Tibial nerve (tissue), 4 donors: Measurements from ENCODE around the gene ZNF423. TPM values are rescaled to one million over a fixed set of nuclear protein-coding genes. Genes with fewer than 3 reads are reported as not detected.

Experiments
- DNase-seq, 2 donors: peaks; one replicate each; pipeline ENCODE4 v3.0.0-alpha.2; 2019; ENCODE audit warnings: low spot score in 2 of 2
- H3K27ac ChIP-seq, 4 donors: fragments of 200-600 bp; sonication (generic) in 3 of 4; one replicate each; pipeline ENCODE4 v1.5.1; 2017 to 2019; ENCODE audit warnings: mild to moderate bottlenecking in 1 of 4
- H3K27me3 ChIP-seq, 2 donors: fragments of 200-600 bp; sonication (generic) in 1 of 2; one replicate each; pipeline versions ENCODE4 v1.5.1 to v1.6.0; 2017 to 2019
- H3K36me3 ChIP-seq, 3 donors: fragments of 200-600 bp; sonication (generic); one replicate each; pipeline ENCODE4 v1.5.1; 2018 to 2019
- H3K4me1 ChIP-seq, 4 donors: fragments of 200-600 bp; sonication (generic) in 3 of 4; one replicate each; pipeline ENCODE4 v1.5.1; 2017 to 2019
- H3K4me3 ChIP-seq, 4 donors: fragments of 200-600 bp; sonication (generic) in 3 of 4; one replicate each; pipeline ENCODE4 v1.5.1; 2017 to 2019; ENCODE audit warnings: mild to moderate bottlenecking in 1 of 4, moderate library complexity in 1 of 4
- H3K9me3 ChIP-seq, 4 donors: fragments of 200-600 bp; sonication (generic) in 3 of 4; one replicate each; pipeline ENCODE4 v1.5.1; 2017 to 2019
- EP300 ChIP-seq, 2 donors: sonication (generic); formaldehyde crosslinking; IDR thresholded peaks; one replicate each; pipeline ENCODE4 v1.6.1; 2017; ENCODE audit warnings: antibody characterized with exemption in 2 of 2, mild to moderate bottlenecking in 1 of 2
- POLR2A ChIP-seq, 2 donors: fragments of 450-650 bp; IDR thresholded peaks; one replicate each; pipeline ENCODE4 v1.6.1; 2017; ENCODE audit warnings: antibody characterized with exemption in 2 of 2, mild to moderate bottlenecking in 2 of 2, moderate library complexity in 2 of 2
- WGBS, 2 donors: methylation state at CpG; one replicate each; pipeline ENCODE4 v1.1.5; 2018; 5-methylcytosine and 5-hydroxymethylcytosine counted together
- total RNA-seq, 4 donors: library from RNA; depleted of rRNA; stranded (reverse); fragments of >200 nt; gene quantifications; one replicate each; pipeline ENCODE4 v1.1.0, GENCODE V29; 2016
- TF ChIP-seq, protein P1 (sequence below), 5 experiments: fragments of 200-600 bp in 3 of 5; fragments of 450-650 bp in 2 of 5; sonication (generic) in 3 of 5; IDR thresholded peaks; one replicate each; pipeline ENCODE4 v1.5.1; 2016 to 2019; ENCODE audit warnings: antibody characterized with exemption in 5 of 5, mild to moderate bottlenecking in 3 of 5, moderate library complexity in 2 of 5

The ZNF423 gene
- total RNA-seq, 4 donors from 2014 or later, result 15.9 to 20.5 (median 18.5) TPM

DNA sequence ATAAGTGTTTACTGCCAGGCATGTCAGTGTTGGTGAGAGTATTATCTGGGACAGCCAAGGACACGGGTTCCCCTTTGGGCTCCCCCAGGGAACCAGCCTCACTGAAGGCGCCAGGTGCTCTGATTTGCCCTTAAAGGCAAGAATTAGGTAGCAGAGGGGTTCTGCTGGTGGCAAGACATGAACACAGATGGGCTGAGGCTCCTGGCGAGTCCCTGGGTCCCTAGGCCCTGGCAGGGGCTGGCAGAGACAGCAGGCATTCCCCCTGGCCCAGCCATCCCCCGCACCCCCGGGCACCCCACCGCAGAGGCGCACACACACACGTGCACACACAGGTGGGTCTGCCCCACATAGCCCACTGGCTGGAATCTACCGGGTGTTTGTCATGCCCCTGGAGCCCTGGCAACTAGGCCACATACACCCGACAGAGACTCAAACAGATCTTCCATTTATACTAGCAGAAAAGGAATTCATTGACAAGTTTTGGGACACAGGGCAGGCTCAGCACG is 329.0 kb downstream of the ZNF423 start:
- no peak for DNase-seq
- H3K9me3 ChIP-seq, result no peaks in the 10 kb centered on the region
- no peak overlapping the region for H3K4me3 ChIP-seq
- H3K27ac ChIP-seq, result no peak overlapping the region
- peaks cover 0 to 6% (median 0%) of the 10 kb centered on the region in 3 donors for H3K36me3 ChIP-seq
- peaks cover 0 to 9% (median 0%) of the 10 kb centered on the region in 4 donors for H3K4me1 ChIP-seq
- no peaks in the 10 kb centered on the region for H3K27me3 ChIP-seq
- TF ChIP-seq POLR2A (IDR thresholded peaks at IDR 0.05) (no peak), EP300 (IDR thresholded peaks at IDR 0.05) (no peak)
- TF ChIP-seq, protein P1, sequence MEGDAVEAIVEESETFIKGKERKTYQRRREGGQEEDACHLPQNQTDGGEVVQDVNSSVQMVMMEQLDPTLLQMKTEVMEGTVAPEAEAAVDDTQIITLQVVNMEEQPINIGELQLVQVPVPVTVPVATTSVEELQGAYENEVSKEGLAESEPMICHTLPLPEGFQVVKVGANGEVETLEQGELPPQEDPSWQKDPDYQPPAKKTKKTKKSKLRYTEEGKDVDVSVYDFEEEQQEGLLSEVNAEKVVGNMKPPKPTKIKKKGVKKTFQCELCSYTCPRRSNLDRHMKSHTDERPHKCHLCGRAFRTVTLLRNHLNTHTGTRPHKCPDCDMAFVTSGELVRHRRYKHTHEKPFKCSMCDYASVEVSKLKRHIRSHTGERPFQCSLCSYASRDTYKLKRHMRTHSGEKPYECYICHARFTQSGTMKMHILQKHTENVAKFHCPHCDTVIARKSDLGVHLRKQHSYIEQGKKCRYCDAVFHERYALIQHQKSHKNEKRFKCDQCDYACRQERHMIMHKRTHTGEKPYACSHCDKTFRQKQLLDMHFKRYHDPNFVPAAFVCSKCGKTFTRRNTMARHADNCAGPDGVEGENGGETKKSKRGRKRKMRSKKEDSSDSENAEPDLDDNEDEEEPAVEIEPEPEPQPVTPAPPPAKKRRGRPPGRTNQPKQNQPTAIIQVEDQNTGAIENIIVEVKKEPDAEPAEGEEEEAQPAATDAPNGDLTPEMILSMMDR (IDR thresholded peaks at IDR 0.05), result no peak
- 80 to 83% methylated on average over 6 to 11 of the region's 11 CpGs for WGBS, 2 donors

DNA sequence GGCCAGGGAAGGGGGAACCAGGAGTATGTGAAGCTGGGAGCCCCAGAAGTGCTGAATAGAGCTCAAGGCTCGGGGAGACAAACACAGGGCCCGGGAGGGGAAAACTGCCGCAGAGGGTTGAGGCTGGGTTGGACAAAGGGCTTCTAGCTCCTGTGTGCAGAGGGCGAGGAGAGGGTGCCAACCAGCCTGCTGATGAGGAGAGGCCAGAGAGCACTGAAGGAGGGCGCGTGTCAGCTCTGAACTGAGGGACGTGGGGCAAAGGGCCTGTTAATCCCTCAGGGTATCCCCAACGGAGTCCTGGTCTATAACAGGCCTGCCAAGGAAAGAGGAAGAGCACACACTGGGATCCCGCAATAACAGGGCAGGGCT is 331.0 kb downstream of the ZNF423 start:
- Histone ChIP-seq H3K36me3 (peaks cover 0 to 10% (median 0%) of the 10 kb centered on the region in 3 donors), H3K4me1 (peaks cover 0 to 5% (median 0%) of the 10 kb centered on the region in 4 donors), H3K27me3 (no peaks in the 10 kb centered on the region), H3K4me3 (no peak overlapping the region), H3K9me3 (no peaks in the 10 kb centered on the region), H3K27ac (no peak overlapping the region)
- no peak for DNase-seq
- TF ChIP-seq POLR2A (IDR thresholded peaks at IDR 0.05), result no peak
- TF ChIP-seq, protein P1 (IDR thresholded peaks at IDR 0.05), result no peak
- no peak for TF ChIP-seq EP300 (IDR thresholded peaks at IDR 0.05)
- 70 to 74% methylated on average over 8 of the region's 9 CpGs for WGBS, 2 donors

DNA sequence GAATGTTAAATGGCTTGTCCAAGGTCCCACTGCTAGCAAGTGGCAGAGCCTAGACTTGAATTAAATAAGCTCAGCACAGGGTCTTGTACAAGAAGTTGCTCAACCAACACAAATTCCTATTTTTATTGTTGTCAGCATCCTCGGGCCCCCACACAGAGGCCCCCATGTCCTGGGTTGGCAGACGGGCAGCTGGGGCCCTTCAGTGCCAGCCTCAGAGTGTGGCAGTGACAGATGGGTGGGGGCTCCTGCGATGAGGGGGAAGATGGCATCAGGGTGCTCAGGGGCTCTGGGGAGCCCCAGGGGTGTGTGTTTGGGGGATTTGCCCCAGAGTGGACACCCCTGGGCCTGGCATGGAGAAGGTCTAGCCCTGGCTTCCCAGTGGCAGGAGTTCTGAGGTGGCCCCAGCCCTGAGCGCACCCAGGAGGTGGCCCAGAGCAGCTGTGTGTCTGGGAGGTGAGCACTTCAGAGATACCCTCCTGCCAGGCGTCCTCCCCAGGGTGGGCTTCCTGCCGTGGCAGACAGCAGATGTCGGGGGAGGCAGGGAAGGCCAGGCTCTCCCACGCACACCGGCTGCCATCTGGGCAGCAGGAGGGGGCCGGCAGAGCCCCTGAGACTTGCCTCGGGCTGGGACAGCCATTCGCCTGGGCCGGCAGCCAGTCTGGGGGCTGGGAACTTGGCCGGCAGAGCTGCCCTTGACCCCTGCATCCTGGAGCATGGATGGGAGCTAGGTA is 331.5 kb downstream of the ZNF423 start:
- H3K27ac ChIP-seq, result no peak overlapping the region
- H3K9me3 ChIP-seq, result no peaks in the 10 kb centered on the region
- no peak for DNase-seq
- no peak overlapping the region for H3K4me3 ChIP-seq
- no peaks in the 10 kb centered on the region for H3K27me3 ChIP-seq
- no peak for TF ChIP-seq EP300 (IDR thresholded peaks at IDR 0.05)
- TF ChIP-seq, protein P1 (IDR thresholded peaks at IDR 0.05), result no peak
- TF ChIP-seq POLR2A (IDR thresholded peaks at IDR 0.05), result no peak
- WGBS, 2 donors, result 38 to 45% methylated on average over 14 of the region's 14 CpGs
- peaks cover 0 to 10% (median 0%) of the 10 kb centered on the region in 3 donors for H3K36me3 ChIP-seq
- H3K4me1 ChIP-seq, result peaks cover 0 to 5% (median 0%) of the 10 kb centered on the region in 4 donors

DNA sequence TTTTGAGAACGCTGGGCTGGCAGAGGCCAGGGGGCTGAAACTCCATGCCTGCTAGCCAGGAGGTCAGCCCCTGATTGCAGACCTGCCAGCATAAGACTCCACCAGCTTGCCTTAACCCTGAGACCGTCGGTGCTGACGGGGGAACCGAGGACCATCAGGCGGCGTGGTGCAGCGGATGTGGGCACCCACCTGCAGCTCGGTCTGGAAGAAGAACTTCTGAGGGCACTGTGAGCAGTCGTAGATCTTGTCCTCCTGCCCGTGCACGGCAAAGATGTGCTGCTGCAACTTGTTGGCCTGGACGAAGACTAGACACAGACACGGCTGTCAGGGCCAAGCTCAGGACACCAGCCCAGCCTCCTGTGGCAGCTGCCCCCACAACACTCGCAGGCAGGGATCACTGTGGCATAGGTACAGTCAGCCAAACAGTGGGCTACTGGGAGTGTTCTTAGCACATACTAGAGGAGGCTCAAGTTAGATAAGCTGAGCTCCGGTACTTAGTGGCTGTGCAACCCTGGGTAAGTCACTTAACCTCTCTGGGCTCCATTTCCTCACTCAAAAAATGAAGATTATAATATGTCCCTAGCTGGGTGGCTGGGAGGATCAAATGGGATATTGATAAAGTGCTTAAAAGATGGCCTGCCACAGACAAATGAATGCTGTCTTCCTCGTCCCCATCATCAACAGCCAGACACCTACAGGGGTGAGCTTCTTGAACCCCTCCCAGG is 332.3 kb downstream of the ZNF423 start:
- no peaks in the 10 kb centered on the region for H3K9me3 ChIP-seq
- H3K4me1 ChIP-seq, result peaks cover 0 to 5% (median 0%) of the 10 kb centered on the region in 4 donors
- no peaks in the 10 kb centered on the region for H3K27me3 ChIP-seq
- 83 to 95% methylated on average over 15 to 17 of the region's 17 CpGs for WGBS, 2 donors
- no peak overlapping the region for H3K27ac ChIP-seq
- peaks cover 0 to 10% (median 0%) of the 10 kb centered on the region in 3 donors for H3K36me3 ChIP-seq
- TF ChIP-seq EP300 (IDR thresholded peaks at IDR 0.05), result no peak
- TF ChIP-seq POLR2A (IDR thresholded peaks at IDR 0.05), result no peak
- TF ChIP-seq, protein P1 (IDR thresholded peaks at IDR 0.05), result no peak
- DNase-seq, result no peak
- H3K4me3 ChIP-seq, result no peak overlapping the region
